GM18870 (cell line): ENCODE results near the gene LAMA5.

ENCODE experiments used
- ATAC-seq: cut with Tn5 transposase; IDR thresholded peaks from one replicate; pipeline ENCODE4 v1.9.1; 2021; ENCODE audit warnings: moderate library complexity; ENCODE audit not compliant: unreplicated experiment

The LAMA5 gene

DNA sequence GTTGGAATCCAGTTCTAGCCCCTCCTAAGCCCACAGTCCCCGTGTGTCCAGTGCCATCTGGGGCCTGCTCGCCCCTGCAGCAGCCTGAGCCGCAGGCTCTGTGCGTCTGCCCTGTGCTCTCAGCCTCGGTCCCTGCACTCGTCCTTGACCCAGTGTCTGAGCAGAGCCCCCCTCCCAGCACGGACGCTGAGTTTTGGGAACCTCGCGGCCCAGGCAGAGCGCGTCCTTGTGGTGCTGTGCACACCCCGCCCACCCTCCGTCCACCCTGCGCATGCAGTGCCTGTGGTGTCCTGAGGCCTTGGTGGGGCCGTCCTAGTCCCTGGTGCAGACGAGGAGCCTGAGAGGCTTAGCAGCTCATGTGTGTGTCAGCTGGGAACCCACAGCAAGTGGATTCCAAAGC is 97.2 kb downstream of the LAMA5 start:
- ATAC-seq, result no peak

DNA sequence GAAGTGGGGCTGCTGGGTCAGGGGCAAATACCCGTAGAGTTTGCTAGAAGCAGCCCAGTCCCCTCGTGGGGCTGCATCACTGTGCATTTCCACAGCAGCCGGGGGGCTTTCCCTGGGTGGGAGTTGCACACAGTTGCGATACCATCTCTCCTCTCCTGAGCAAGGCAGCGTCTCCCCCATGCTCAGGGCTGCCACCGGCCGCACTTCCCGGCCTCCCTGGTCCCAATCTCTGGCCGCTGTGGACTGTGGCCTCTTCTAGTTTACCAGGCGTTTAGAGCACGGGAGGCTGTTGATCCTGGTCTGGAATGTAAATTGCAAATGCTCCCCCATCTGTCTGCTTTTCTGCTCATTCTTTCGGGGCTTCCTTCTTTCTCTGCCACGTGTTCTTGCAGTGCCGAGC is 97.7 kb downstream of the LAMA5 start:
- ATAC-seq, result no peak

DNA sequence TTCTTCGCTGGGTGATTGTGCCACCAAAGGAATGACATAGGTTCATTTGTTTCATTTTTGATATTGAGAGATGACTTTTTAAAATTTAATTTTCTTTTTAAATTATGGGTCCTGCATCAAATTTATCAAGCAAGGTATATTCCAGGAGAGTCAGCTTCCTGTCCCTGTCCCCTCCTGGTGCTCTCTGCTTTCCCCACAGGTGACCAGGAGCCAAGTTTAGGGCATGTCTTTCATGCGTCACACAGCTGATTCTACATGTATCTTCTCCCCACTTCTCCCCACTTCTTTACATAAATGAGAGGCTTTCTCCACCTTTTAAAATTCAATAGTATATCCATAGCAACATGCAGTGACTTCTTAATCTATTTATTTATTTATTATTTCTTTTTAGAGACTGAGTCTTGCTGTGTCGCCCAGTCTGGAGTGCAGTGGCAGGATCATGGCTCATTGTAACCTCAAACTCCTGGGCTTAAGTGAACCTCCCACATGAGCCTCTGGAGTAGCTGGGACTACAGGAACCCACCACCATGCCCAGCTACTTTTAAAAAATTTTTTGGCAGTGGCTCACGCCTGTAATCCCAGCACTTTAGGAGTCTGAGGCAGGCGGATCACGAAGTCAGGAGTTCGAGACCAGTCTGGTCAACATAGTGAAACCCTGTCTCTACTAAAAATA is 98.7 kb downstream of the LAMA5 start:
- ATAC-seq, result no peak

DNA sequence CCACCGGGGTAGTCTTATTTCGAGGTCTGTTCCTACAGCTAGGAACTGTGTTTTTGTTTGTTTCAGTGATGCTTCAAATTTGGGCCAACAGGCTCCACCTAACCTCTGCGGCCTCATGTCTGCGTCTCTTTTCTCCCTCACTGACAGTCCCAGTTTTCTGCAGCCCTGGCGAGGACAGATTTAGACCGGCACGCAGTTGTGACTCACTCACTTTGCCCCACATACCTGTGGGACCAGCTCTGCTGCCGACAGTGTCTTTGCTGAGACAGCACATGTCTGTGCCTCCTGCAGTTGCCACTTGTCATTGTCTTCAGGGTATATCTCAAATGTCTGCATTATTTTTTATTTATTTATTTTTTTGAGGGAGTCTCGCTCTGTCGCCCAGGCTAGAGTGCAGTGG is 99.6 kb downstream of the LAMA5 start:
- no peak for ATAC-seq

DNA sequence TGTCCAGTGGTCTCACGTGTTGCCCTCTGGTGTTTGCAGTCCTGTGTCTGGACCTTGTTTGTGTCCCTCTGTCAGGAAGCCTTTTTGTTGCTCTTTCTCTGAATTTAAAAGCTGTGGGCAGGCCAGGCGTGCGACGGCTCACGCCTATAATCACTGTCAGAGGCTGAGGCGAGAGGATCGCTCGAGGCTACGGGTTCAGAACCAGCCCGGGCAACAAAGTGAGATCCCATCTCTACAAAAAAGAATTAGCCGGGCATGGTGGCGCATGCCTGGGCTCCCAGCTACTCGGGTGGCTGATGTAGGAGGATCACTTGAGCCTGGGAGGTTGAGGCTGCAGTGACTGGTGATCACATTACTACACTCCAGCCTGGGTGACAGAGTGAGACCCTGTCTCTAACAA is 100.3 kb downstream of the LAMA5 start:
- ATAC-seq, result no peak

DNA sequence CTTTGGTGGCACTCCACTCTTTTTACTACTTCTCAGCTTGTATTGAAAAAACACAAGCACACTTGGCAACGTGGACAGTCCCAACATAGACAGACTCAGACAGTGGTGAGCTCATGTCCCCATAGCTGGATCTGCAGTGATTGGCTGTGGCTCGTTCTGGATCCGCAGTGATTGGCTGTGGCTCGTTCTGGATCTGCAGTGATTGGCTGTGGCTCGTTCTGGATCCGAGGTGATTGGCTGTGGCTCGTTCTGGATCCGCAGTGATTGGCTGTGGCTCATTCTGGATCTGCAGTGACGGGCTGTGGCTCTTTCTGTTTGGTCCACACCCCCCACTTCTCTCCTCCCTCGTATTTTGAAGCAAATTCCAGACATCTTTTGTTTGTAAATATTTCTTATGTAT is 100.8 kb downstream of the LAMA5 start:
- ATAC-seq, result no peak

DNA sequence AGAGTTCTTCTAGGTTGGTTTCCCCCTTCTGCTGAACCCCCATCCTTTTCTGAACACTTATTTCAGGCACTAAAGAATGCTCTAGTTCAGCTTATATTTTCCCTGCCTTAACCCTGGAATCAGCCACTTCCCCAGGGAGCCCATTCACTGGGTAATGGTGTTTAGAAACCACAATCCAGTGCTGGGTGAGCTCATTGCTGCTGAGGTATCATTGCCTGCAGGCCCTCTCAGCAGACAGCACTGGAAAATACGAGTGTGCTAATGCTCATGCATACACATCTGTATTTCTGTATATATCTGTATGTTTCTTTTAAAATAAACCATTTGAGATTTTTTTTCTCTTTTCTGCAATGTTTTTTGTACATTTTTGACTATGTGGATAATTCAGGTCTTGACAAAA is 101.7 kb downstream of the LAMA5 start:
- no peak for ATAC-seq

DNA sequence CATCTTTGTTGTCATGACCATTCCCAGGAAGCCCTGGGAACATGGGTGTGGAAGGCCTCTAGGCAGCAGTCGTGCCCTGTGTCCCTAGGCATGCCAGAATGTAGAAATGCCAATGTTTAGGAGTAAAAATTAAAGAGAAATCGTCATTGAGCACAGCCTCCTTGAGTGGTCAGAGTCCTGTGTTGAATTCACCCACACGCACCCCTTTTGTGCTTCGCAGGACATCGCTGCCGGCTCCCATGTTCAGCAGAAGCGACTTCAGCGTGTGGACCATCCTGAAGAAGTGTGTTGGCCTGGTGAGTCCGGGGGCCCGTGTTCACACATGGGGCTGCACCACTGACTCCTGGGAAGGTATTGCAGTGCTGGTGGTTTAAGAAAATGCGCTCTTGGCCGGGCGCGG is 103.7 kb downstream of the LAMA5 start:
- ATAC-seq, result no peak

DNA sequence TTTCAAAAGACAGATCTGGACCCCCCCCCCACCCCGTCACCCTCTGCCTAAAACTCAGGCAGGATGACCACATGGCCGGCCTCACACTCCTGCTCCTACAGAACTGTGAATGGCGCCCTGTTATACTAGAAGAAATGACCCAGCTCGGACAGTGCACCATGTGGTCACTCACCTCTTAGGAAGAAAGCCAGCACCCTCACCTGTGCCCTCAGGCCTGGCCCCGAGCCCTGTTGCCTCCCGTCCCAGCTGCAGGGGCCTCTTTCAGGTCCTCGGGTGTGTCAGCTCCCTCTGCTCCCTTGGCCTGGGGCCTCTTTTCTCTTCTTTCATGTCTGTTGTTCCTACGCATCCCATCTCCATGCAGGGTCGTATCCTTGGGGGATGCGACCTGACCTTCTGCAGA is 105.0 kb downstream of the LAMA5 start:
- no peak for ATAC-seq

DNA sequence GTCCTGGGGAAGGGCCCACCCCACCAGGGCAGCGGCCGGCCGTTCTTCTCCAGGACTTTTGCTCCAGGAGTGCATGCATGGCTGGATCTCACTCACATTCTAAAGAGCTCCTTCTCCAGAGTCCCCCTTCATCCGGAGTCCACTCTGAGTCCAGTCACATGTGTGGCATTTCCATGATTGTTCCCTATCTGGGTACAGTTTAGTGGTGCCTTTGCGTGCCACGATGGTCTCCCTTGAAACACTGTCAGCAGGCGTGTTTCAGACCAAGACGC is 107.9 kb downstream of the LAMA5 start:
- no peak for ATAC-seq
